DND-41 (cell line): Measurements from ENCODE around the gene ANKRD18A.

Experiments used
- EZH2 ChIP-seq: IDR thresholded peaks from 3 replicates; pipeline ENCODE4 v1.6.1; 2012; ENCODE audit warnings: borderline replicate concordance, low read depth, mild to moderate bottlenecking, moderate library complexity, low read length, inconsistent platforms; ENCODE audit not compliant: severe bottlenecking
- TF ChIP-seq, protein P1 (sequence below): IDR thresholded peaks from 2 replicates; pipeline ENCODE4 v1.5.1; 2012; ENCODE audit warnings: borderline replicate concordance, low read length, moderate library complexity, mild to moderate bottlenecking; ENCODE audit not compliant: poor library complexity, severe bottlenecking; ENCODE audit errors: extremely low read depth

DNA sequence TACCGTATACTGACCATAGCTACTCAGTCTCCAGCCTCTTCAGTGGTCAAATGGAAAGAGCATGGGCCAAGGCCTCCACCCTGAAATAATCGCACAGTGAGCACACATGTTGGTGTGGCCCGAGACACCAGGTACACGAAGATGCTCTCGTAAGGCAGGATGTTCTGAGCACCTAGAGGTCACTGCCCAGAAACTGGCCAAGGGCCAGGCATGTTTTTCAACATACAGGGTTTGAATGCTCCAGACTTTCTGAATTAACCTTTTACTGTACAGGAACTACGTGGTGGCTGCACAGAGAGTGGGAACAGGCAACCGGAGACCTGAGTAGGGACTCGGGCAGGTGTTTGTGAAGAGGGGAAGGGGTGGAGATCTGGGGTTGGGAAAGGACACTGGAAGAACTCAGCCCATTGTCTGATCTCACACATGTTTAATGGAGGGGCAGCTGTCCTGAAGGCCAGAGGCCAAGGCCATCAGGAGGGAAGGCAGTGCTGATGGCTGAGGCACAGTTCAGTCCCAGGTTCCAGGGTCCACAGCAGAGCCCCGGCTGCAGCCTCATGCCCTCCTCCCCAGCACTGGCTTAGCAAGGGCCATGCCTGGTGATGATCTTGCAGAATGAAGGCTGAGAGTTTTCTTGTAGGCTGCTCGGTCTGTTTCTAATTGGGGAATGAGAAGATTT is 48.5 kb upstream of the ANKRD18A start:
- TF ChIP-seq, protein P1, sequence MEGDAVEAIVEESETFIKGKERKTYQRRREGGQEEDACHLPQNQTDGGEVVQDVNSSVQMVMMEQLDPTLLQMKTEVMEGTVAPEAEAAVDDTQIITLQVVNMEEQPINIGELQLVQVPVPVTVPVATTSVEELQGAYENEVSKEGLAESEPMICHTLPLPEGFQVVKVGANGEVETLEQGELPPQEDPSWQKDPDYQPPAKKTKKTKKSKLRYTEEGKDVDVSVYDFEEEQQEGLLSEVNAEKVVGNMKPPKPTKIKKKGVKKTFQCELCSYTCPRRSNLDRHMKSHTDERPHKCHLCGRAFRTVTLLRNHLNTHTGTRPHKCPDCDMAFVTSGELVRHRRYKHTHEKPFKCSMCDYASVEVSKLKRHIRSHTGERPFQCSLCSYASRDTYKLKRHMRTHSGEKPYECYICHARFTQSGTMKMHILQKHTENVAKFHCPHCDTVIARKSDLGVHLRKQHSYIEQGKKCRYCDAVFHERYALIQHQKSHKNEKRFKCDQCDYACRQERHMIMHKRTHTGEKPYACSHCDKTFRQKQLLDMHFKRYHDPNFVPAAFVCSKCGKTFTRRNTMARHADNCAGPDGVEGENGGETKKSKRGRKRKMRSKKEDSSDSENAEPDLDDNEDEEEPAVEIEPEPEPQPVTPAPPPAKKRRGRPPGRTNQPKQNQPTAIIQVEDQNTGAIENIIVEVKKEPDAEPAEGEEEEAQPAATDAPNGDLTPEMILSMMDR: no peak
- no peak for TF ChIP-seq EZH2
